CD4-positive, alpha-beta T cell treated with Interleukin-1 beta for 1 hour (primary cell): ENCODE data around the gene VSNL1.

Source experiments
- DNase-seq, 2 donors: peaks; one replicate each; pipeline ENCODE4 v3.0.0-alpha.2; 2020 to 2022

Gene VSNL1

GRCh38 chr2:17540093-17540812 lies at the start of gene VSNL1:
VSNL1 (plus strand) TSS chr2:17540696; CDS start chr2:17592075, 51,379 bp downstream.
- no peak for DNase-seq

DNA sequence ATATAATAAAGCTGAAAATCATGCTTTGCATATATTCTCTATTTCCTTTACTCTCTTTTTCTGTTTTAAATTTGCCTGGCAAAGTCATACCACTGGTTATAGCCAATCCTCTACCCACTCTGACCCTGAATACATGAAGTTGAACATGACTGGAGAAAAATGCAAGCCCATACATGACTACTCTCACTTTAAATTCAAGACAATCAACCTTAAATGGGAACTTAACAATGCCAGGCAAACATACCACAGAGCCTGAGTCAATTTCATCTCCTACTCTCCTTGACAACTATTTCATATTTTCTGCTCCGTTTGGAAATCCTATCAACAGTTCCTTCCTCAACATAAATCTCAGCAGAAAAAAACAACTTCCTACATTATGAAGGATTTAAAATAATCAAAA lies 44.9 kb upstream of the VSNL1 start:
- DNase-seq: no peak

DNA sequence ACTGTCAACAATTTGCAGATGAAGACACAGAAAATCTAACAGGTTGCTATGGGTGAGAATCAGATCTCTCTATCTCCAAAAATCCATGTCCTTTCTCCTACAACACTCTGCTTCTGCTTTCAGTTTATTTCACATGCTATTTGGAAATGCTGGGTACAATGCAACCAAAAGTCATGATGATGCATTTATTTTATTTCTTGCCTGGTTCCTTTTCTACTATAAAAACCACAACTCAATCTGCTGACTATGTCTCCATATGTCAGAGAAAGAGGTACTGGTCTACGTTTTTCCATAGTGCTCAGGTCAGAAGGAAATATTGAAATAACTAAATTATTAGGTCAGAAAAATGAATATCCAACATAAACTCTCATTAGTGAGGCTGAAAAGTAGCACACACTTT lies 42.8 kb upstream of the VSNL1 start:
- DNase-seq: no peak

GRCh38 chr2:17506736-17507616 lies 33.5 kb upstream of the VSNL1 start:
- DNase-seq: no peak

DNA sequence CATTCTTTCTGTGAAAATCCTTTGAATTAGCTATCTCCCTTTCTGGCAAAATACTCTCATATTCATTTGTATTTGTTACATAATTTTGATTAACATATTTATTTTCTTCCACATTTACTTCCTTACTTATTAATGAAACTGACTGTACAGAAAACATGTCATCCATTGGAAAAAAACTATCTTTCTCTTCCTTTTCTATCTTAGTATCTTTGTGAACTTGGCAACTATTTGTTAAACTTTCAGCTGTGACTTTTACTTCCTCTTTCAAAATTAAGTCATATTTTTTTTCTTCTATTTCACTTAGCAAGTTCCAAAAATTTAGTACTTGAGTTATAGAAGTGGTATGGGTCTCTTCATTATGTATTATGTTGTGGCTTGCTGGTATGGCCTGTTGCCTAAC lies 24.8 kb upstream of the VSNL1 start:
- no peak for DNase-seq

DNA sequence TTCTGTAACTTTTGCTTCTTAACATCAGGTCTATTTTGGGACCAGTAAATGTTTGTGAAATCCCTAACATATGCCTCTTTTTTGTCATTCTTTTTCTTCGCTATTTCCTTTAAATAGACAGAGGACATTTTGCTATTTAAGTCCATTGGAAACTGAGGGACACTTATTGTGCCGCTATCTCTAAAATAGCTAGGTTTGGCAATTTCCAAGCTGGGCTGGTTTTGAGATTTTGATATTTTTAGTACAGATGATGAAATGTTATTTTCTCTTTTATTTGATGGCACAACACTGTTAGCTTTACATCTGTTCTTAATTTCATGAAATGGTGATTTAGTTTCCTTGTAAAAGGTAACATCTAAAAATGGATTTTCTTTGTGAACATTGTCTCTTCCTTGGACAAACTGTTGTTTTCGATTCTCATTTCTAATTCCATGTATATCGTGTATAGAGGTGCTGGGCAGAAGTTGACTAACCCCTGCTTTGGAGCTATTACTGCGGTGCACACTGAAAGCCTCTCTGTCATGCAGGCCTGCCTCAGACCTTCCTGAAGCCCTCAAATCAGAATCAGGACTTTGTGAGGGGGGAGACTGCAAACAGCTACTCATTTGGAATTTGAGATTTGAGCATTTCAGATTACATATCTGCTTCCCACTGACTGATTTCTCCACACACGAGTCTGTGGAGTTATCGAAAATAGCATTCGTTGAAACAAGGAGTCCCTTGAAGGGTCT lies 22.9 kb upstream of the VSNL1 start:
- no peak for DNase-seq

DNA sequence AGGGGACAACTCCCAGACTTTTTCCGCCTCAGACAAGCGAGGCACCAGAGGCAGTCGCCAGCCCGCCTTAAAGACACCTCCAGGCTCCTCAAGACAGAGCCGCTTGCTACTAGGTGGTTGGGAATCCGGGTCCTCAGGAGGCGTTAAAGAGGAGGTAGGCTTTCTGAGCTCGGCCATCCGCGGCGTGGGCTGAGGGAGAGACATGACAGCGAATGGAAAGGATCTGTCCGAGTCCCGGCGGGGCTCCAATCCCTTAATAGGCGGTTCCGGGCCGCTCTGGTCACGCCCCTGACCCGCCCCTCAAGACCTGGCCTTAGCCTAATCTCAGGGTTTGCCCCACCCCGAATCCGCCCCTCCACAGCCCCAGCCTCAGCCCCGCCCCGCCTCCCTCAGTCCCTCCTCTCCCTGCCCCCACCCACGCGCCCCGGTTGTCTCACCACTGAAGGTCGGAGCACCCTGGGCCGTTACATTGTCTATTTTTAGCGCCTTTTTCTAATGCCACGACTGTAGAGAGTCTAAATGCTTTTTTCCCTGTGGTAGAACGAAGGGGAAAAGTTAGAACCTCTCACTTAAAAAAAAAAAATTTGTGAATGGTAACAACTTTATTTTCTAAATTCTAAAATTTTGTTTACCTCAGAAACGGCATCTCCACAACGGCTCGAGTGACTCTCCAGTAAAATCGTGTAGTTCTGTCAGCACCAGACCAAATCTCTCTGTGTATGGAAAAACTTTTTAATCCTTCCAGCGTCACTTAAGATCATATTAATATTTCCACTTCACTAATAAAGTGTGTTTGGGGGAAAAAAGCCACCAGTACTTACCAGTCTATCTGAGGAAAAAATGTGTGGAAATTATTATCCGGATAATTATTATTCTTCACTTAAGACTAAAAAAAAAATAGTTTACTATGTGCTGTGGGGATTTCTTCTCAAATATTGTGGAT lies 22.0 kb upstream of the VSNL1 start, which contains the start of gene RAD51AP2:
Gene RAD51AP2, minus strand, starts transcription at position 229 of the 943 bp plus-strand sequence. Its CDS starts 25 bp downstream, at position 204.
- peak in 1 of 2 donors; percentile 1 for DNase-seq

- no peak for DNase-seq
Observed at GRCh38 chr2:17519486-17519885, 21.0 kb upstream of the VSNL1 start.

GRCh38 chr2:17520761-17521160 lies 19.7 kb upstream of the VSNL1 start:
- DNase-seq: no peak

DNA sequence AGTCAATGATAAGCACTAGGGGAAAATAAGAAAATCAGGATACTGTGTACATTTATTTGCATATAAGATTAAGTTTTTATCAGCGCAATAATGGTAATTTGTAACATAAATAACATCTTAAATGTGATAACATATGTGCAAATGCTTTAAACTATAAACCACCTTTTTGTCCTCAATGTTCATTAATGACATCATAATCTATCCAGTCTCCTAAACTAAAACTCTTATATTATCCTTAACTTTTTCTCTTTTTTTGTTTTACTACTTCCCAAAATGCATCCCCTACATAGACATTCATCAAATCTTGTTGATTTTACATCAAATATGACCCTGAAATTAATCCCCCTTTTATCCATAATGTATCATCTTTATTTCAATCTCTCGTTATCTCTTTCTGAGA lies 18.9 kb upstream of the VSNL1 start:
- no peak for DNase-seq

DNA sequence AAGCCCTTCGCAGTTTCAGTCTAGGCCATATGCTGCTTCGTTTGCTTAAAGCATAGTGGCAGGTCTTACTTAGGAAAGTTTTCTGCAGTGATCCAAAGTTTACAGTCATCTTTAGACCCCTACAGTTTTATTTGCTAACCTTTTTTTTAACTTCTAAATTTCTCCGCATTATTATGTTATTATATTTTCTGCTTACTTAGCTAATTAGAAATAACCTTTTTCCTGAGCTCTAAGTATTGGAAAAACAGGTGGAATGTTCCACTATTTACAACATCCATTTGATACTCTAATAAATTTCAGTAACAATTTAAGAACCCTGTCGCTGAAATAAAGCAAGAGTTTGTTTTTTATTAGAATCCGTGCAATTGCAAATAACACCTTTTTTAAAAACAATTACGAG lies 18.2 kb upstream of the VSNL1 start:
- no peak for DNase-seq

GRCh38 chr2:17529771-17530170 lies 10.7 kb upstream of the VSNL1 start:
- no peak for DNase-seq

DNA sequence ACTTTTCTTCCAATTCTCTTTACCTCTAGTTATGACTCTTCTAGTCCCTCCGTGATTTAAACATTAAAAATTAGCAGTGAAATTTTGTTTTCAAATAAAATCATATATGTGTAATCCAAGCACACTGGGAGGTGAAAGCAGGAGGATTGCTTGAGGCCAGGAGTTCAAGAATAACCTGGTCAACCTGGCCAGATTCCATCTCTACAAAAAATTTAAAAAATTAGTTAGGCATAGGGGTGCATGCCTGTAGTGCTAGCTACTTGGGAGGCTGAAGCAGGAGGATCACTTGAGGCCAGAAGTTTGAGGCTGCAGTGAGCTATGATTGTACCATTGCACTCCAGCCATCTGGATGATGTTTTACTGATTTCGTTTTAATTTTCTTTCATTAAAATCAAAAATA lies 7.0 kb upstream of the VSNL1 start:
- no peak for DNase-seq

DNA sequence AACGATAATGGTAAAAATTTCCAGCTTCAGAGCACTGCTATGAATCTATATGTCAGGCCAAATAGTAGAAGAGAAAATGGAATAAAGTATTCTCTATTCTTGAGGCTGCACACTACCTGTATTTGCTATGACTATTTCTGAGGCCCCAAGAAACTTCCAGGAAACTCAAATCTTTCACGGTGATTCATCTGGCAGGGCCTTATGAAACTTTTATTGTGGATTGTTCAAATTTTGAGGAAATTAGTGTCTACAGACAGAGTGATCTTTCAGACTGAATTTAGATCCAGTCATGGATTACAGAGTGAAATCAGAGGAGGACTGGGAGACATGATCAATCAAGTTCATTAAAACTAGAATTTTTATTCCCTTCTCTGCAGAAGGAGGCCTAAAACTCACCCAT lies 4.1 kb upstream of the VSNL1 start:
- DNase-seq: no peak

DNA sequence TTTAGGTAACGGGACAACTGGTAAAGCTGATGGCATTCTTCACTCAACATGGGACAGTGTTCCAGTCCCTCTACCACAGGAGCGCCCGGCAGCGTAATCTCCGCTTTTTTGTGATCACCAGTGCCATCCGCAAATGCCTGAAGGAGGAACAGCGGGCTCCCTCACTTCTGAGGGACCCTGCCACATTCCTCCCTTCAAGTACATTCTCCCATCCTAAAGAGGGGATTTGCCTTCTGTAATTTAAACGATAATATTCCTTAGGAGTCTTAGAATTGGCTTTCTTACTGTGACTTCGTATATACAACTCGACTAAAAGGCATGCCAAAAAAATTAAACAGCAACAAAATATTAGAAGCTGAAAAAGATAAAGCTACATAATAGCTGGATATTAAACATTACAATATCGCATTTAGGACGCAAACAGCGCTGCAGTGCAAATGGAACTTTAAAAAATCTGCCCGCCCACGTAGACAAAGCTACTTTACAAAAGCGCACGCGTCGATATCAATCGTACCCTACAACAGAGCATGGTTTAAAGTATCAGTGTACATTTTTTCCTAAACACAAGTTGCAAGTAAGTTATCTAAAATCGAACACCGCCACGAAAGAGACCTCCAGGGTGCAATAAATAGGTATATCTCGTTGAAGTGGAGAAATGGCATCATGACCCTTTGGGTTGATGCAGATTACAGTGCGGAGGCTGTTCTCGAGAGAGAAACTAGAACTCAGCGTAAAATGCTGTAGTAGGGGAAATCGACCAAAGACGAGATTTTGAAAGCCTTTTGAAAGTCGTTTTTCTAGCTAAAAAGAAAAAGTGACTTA lies 2.3 kb upstream of the VSNL1 start:
- DNase-seq: no peak

DNA sequence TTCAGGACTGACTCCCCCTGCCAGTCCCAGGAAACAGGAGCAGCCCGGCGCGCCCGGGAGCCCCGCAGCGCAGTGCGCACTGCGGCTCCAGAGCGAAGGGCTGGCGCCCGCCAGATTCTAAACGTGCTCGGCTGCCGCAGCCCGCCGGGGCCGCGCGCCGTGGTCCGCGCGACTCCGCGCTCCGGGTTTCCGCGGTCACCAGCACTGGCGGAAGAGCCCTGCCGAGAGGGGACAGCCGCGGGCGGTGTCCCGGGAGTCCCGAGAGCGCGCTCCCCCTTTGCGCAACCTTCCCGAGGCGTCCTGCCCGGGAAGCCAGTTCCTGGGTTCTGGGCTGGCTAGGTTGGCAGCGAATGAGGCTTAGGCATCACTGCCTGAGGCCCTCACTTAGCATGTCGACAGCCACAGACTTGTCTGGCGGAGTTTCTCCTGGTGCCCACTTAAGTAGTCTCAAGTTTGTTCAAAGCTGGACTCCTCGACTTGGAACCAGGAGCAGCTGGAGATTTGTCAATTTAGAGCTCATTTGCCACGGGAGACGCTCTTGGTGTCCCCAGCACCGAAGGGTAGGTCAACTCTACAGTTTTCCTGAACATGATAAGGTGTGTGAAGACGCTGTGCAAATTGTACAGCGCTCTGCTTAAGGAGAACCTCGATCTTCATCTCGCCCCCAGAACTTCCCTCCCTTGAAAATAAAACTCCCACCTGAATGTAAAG lies 1.5 kb upstream of the VSNL1 start:
- no peak for DNase-seq

- DNase-seq: no peak
Observed at GRCh38 chr2:17539611-17540092, 844 bp upstream of the VSNL1 start.

DNA sequence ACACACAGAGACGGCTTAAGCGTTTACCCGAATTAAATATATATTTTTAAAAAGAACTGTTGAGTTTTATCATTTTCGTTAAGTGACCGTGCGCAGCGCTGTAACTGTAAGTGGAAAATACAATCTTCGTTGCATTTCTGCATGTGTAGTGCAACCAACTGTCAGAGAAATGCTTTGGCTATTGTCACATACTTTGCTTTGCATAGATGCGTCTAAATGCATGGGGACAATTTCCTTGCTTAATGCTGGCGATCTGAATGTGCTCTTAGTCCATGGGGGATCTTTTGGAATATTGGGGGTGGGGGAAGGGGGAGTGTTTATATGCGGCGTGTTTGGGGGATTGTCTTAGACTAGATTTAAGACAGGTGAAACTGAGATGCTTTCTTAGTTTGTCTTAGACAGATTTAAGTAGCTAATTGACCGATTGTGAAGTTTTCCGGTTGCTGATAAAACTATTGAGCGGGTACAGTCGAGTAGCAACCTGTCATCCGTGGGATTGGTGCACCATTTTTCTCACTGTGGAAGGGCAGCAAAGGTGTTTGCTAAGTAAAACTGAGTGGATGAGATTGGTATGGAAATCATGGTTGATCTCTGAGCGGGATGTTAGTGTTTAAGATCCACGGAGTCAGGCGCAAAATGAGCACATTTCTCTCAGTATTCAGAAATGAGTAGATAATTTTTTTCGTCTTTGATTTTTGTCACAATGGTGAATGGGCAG lies 476 bp downstream of the VSNL1 start:
- DNase-seq: no peak

DNA sequence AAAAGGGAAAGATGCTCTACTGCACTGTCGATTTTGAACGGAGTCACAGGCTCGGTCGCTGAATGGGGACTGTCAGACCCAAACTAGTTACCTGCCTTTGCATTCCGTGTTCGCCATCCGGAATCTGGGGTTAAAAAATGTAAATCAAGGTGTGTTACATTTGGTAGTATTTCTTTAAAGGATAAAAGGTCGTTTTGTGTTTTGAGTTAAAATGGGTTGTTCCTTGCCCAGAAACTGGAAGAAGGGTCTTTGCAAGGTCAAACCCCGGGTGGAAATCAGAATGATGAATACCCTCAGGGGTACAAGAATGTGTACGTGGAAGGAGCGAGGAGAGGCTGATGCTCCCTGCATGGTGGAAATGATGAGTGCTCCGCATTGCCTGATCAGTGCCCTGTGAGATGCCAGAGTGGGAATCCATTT lies 1.0 kb downstream of the VSNL1 start:
- DNase-seq: no peak

GRCh38 chr2:17542471-17542870 lies 2.0 kb downstream of the VSNL1 start:
- no peak for DNase-seq
